ENCODE results near the gene RAP1GAP. TPM values are rescaled to one million over a fixed set of nuclear protein-coding genes. Genes with fewer than 3 reads are reported as not detected.

The RAP1GAP gene
- polyA plus RNA-seq, 2 of the 4 experiments (the other 2 are of a cell fraction) = 5.4 to 16.7 TPM

DNA sequence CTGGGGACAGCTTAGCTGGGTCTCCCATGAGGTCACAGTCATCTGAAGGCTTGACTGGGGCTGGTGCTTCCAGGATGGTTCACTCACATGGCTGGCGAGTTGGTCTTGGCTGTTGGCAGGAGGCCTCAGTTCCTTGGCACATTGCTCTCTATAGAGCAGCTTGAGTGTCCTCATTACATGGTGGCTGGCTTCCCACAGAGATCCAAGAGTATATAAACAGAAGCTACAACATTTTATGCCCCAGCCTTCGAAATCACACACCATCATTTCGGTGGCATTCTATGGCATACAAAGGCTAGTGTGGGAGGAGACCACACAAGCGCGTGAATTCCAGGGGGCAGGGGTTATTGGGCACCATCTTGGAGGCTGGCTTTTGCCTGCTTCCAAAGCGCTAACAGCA is 96.9 kb downstream of the RAP1GAP start:
- H3K4me2 ChIP-seq = no peak overlapping the region
- ATAC-seq = no peak

DNA sequence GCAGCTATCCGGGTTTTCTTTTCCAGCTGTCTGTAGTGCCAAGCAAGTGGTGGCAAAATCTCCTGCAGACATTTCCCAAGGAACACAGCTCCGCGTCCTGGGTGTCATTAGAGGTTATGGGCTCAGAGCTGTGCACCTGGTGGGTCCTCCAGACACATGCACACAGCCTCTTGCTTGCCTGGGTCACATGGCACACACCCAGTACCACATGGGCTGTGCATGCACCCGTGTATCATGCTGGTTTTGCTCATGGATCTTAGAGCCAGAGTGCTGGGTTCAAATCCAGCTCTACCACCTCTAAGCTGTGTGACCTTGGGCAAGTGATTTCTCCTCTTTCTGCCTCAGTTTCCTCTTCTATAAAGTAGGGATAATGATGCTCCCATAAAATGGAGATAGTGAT is 98.3 kb downstream of the RAP1GAP start:
- POLR2A ChIA-PET = no interaction called here
- H3K27ac ChIP-seq = no peak overlapping the region
- WGBS (ENCODE audit: missing lambda C conversion rate) = 0% methylated on average over 1 of the region's 4 CpGs
- no peaks in the 10 kb centered on the region for H3K9me3 ChIP-seq
- no peak for FAIRE-seq
- H3K4me3 ChIP-seq = no peak overlapping the region
- no peak overlapping the region for H3K4me2 ChIP-seq
- CTCF ChIA-PET = interaction anchor here (3.4 kb wide), 1 partner anchor 200 kb away, joined by 13 read pairs; no protein-coding TSS in a partner anchor
- TF ChIP-seq TP53 (CRISPR knock-in tag; IDR thresholded peaks at IDR 0.05) (no peak), NR3C1 (IDR thresholded peaks at IDR 0.05) (no peak), HOXB13 (CRISPR knock-in tag; IDR thresholded peaks at IDR 0.05; ENCODE audit: low read depth) (no peak), MAFK (IDR thresholded peaks at IDR 0.05; ENCODE audit: partially characterized antibody) (no peak), RNF2 (IDR thresholded peaks at IDR 0.05; ENCODE audit: borderline replicate concordance, low read depth) (no peak), NPAS2 (CRISPR knock-in tag; IDR thresholded peaks at IDR 0.05; ENCODE audit: borderline replicate concordance) (no peak), CBX2 (IDR thresholded peaks at IDR 0.05; ENCODE audit: borderline replicate concordance, low read depth) (no peak), CEBPB (IDR thresholded peaks at IDR 0.05) (no peak), ZFP36 (IDR thresholded peaks at IDR 0.05; ENCODE audit: borderline replicate concordance, partially characterized antibody) (no peak), ZNF302 (CRISPR knock-in tag; IDR thresholded peaks at IDR 0.05) (no peak)
- TF ChIP-seq, protein P1, sequence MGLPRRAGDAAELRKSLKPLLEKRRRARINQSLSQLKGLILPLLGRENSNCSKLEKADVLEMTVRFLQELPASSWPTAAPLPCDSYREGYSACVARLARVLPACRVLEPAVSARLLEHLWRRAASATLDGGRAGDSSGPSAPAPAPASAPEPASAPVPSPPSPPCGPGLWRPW (IDR thresholded peaks at IDR 0.05) = no peak
- TF ChIP-seq, protein P2, sequence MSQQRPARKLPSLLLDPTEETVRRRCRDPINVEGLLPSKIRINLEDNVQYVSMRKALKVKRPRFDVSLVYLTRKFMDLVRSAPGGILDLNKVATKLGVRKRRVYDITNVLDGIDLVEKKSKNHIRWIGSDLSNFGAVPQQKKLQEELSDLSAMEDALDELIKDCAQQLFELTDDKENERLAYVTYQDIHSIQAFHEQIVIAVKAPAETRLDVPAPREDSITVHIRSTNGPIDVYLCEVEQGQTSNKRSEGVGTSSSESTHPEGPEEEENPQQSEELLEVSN (IDR thresholded peaks at IDR 0.05; ENCODE audit: borderline replicate concordance, low read depth) = no peak
- ATAC-seq = no peak
- DNase-seq (ENCODE audit: low read depth in 1 of 2, low spot score in 1 of 2) = no peak
- H3K4me1 ChIP-seq = no peaks in the 10 kb centered on the region

More for the DNA sequence above, 96.9 kb downstream of the RAP1GAP start:
- H3K9me3 ChIP-seq = no peaks in the 10 kb centered on the region
- FAIRE-seq (no peak), DNase-seq (ENCODE audit: low read depth in 1 of 2, low spot score in 1 of 2) (no peak)
- POLR2A ChIA-PET = no interaction called here
- 75% methylated on average over 6 of the region's 6 CpGs for WGBS (ENCODE audit: missing lambda C conversion rate)
- no peak for TF ChIP-seq HOXB5 (CRISPR knock-in tag; IDR thresholded peaks at IDR 0.05)
- TF ChIP-seq EHMT2 (IDR thresholded peaks at IDR 0.05; ENCODE audit: low read depth) = no peak
- TF ChIP-seq, protein P3, sequence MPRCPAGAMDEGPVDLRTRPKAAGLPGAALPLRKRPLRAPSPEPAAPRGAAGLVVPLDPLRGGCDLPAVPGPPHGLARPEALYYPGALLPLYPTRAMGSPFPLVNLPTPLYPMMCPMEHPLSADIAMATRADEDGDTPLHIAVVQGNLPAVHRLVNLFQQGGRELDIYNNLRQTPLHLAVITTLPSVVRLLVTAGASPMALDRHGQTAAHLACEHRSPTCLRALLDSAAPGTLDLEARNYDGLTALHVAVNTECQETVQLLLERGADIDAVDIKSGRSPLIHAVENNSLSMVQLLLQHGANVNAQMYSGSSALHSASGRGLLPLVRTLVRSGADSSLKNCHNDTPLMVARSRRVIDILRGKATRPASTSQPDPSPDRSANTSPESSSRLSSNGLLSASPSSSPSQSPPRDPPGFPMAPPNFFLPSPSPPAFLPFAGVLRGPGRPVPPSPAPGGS (IDR thresholded peaks at IDR 0.05) = no peak
- TF ChIP-seq, protein P4, sequence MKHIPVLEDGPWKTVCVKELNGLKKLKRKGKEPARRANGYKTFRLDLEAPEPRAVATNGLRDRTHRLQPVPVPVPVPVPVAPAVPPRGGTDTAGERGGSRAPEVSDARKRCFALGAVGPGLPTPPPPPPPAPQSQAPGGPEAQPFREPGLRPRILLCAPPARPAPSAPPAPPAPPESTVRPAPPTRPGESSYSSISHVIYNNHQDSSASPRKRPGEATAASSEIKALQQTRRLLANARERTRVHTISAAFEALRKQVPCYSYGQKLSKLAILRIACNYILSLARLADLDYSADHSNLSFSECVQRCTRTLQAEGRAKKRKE (CRISPR knock-in tag; IDR thresholded peaks at IDR 0.05; ENCODE audit: low read depth) = no peak
- no peak for TF ChIP-seq CEBPB (IDR thresholded peaks at IDR 0.05)
- no peak for TF ChIP-seq HOXA7 (CRISPR knock-in tag; IDR thresholded peaks at IDR 0.05)
- TF ChIP-seq TP53 (CRISPR knock-in tag; IDR thresholded peaks at IDR 0.05) = no peak
- no peak for TF ChIP-seq CBX8 (IDR thresholded peaks at IDR 0.05)
- no peak for TF ChIP-seq EHF (CRISPR knock-in tag; IDR thresholded peaks at IDR 0.05)
- no peak for TF ChIP-seq ZFP36 (IDR thresholded peaks at IDR 0.05; ENCODE audit: borderline replicate concordance, partially characterized antibody)
- H3K4me3 ChIP-seq = no peak overlapping the region
- no peak overlapping the region for H3K27ac ChIP-seq
- H3K4me1 ChIP-seq = no peaks in the 10 kb centered on the region
- CTCF ChIA-PET = interaction anchor here (0.6 to 3.6 kb wide), 5 partner anchors 37 to 325 kb away, joined by 3 to 17 read pairs (median 7); no protein-coding TSS in a partner anchor

DNA sequence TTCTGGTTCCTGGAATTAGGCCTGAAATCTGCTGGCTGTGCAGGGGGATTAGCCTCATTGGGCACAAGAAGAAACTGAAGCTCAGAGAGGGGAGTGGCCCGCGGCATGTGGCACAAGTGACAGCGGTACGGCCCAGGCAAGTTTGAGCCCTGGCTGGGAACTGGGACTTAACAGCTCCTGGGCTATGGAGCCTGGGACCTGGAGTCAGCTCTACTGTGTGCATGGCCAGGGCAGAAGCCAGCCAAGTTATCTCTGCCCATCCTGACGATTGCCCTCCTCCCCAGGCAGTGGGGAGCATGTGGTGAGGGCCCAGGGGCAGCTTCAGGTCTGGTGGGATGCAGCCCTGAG is 98.7 kb downstream of the RAP1GAP start:
- ATAC-seq = no peak
- Histone ChIP-seq H3K4me3 (no peak overlapping the region), H3K9me3 (no peaks in the 10 kb centered on the region), H3K4me2 (no peak overlapping the region), H3K27ac (no peak overlapping the region), H3K4me1 (no peaks in the 10 kb centered on the region)
- CTCF ChIA-PET = interaction anchor here (3.4 kb wide), 1 partner anchor 200 kb away, joined by 13 read pairs; no protein-coding TSS in a partner anchor
- no peak for DNase-seq (ENCODE audit: low read depth in 1 of 2, low spot score in 1 of 2)
- POLR2A ChIA-PET = no interaction called here
- TF ChIP-seq ZC3H11A (IDR thresholded peaks at IDR 0.05) (no peak), ZFP36 (IDR thresholded peaks at IDR 0.05; ENCODE audit: borderline replicate concordance, partially characterized antibody) (no peak), MAZ (IDR thresholded peaks at IDR 0.05; ENCODE audit: borderline replicate concordance, low read depth, low read length) (no peak), POLR2A (IDR thresholded peaks at IDR 0.05; ENCODE audit: low read length) (no peak), RARB (CRISPR knock-in tag; IDR thresholded peaks at IDR 0.05) (no peak), FOXS1 (CRISPR knock-in tag; IDR thresholded peaks at IDR 0.05) (no peak), TP53 (CRISPR knock-in tag; IDR thresholded peaks at IDR 0.05) (no peak), PHF8 (IDR thresholded peaks at IDR 0.05; ENCODE audit: borderline replicate concordance, low read depth) (no peak)
- TF ChIP-seq, protein P3 (IDR thresholded peaks at IDR 0.05) = no peak
- WGBS (ENCODE audit: missing lambda C conversion rate) = 92% methylated on average over 2 of the region's 5 CpGs
- FAIRE-seq = no peak

Measured in A549 (cell line).